ENCODE measurements around the gene TEX9.
A peak's percentile ranks its signal among the peaks of the same experiment; 100 is the strongest.

TEX9 gene

DNA sequence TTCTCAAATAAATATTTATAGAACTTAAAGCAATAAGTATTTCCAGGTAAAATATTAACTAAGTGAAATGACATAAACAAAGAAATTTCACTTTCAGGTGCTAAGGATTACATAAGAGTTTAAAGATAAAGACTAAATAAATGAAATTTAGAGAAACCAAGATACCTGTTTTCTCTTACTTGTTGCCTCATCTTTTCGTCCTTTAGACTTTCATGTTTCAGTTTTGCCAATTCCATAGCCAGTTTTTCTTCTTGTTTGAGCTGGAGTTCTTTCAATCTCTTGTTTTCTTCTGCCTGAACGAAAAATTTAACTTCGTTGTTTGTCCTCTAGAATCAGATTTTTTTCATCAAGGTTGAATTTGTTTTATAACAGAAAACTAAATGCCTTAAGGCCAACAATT is 91.0 kb downstream of the TEX9 start:
- no peak for DNase-seq

DNA sequence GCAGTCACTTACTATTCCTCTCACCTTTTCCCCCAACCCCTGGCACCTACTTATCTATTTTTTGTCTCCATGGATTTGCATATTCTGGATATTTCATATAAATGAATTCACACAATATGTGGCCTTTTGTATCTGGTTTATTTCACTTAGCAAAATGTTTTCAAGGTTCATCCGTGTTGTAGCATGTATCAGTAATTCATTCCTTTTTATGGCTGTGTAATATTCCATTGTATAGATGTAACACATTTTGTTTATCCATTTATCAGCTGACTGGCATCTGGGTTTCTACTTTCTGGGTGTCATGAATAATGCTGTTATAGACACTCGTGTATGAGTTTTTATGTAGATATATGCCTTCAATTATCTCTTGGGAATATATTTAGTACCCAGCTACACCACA is 93.9 kb downstream of the TEX9 start:
- DNase-seq, result no peak

DNA sequence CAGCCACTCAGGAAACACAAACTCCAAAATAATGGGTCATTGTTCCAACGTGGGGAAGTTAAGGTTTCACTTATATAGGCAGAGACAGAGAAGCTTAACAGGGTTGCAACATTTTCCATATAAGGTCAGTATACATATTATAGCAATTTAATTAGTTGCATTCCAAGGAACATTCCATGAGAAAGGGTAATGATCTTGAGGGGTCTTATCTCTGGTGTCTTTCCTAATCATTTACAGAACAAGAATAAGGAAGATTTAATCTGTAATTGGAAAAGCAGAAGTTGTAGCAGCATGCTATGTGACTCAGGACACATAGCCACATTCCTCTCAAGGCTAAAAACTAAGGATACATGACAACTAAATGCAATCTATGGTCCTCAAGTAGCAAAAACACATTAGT is 94.8 kb downstream of the TEX9 start:
- no peak for DNase-seq

DNA sequence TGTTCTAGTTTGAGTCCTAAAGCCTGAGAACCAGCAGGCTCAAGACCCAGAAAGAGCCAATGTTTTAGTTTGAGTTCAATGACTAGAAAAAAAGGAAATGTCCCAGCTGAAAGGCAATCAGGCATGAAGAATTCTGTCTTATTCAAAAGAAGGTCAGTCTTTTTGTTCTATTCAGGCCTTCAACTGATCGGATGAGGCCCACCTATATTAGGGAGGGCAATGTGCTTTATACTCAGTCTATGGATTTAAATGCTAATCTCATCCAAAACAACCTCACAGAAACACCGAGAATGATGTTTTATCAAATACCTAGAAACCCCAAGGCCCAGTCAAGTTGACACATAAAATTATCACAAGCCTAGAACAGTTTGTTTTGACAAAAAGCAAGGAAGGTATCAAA is 95.7 kb downstream of the TEX9 start:
- no peak for DNase-seq

DNA sequence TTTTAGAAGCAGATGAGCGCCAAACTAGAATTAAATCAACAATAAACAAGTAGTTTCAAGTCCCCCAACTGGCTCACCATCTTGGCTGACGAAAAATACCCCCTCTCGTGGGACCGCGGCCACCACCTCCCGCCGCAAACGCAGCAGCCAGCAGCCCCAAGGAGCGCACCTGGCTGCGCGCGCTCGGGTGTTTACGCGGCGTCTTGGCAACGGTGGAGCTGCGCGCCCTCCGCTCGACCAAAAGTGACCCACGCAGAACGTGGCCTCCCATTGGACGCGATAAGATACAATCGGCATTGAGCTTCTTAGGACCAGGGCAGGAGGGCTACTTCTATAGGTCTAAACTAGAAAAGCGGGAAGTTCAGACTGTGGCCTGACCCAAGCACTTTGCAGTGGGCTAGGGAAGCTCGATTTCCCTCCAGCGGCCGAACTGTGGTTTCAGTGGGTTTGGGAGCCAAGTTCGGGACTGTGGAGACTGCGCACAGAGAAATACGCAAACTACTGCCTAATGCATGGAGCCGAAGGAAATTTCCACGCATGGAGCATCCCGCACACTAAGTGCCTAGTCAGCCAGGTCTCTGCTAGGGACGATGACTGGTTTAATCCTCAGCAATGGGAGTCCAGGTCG is 99.8 kb downstream of the TEX9 start, which contains the start of gene MNS1:
Gene MNS1 (minus strand): TSS at position 245 of the 628 bp plus-strand sequence. CDS start 165 bp downstream, at position 80.
- DNase-seq, result peak; percentile 4

DNA sequence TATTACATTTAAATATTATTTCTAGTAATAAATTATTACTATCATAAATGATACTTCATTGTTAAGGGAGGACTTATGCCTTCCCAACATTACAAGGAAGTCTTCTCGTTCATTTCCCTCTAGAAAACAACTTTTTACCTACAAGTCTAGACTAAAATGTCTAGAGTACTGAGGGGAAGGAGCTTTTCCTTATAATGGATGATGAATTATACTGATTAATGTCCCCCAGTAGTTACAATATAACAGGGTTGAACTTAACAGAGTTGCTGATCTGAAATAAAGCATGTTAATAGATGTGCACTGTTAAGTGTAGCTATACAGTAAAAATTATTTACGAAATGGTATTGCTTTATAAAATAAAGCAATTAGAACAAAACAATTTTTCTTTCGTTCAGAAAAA is 102.4 kb downstream of the TEX9 start:
- no peak for DNase-seq

DNA sequence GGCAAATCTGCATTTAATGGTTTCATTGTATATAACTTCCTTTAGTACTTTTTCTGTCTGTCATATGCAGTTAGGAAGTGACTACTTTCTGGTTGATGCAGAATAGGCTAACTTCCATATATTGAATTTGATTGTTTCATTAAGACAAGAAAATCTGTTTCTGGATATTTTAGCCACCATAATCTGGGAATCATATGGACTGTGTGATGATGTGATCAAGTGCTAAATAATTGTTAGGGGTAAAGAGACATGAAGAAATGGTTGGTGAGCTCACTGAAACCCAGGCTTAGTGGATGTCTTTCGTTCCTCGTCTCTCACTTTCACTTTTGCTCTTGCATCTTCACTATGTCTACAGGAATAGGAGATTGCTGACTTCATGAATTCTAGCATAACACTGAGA is 103.2 kb downstream of the TEX9 start:
- DNase-seq, result no peak

DNA sequence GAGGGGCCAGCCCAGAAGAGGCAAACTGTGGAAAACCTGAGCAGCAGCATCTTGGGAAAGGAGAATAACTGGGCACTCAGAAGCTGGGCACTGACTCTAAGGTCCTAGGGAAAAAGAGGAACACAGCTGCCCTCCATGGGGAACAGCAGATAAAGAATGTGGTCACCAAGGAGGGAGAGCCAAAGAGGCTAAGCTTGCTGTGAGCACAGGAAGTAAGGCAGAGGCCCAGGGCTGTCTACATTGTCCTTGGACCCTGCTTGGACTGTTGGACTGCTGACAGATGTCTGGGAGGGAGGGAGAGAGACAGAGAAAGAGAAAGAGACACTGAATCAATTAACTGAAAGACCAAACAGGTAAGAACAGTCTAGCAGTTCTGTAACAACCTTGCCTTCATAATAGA is 104.3 kb downstream of the TEX9 start:
- DNase-seq, result no peak

DNA sequence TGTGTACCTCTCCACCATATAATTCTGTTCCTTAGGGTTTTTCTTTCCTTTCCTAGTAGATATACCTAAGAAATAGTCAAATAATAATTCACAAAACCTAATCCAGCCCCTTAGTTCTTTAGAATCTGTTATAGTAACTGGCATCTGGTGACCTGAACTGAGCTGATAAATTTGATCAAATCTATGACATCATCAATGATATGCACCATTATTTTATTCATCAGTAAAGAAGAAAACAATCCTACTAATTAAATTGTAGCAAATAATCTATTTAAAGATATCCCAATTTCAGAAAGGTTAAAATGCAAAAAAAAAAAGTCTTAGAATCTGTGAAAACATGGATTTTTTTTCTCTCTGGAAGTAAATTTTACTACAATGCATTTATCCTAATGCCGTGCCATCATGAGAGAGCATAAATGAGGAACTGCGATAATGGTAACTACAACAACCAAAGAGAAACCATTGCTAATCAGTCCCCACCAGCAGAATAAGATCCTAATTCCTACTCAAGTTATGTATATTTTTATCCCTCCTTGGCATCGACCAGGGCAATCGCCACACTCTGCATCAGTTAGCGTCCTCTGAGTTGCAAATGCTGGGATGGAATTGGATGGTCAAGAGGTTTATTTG is 106.3 kb downstream of the TEX9 start:
- DNase-seq, result no peak

DNA sequence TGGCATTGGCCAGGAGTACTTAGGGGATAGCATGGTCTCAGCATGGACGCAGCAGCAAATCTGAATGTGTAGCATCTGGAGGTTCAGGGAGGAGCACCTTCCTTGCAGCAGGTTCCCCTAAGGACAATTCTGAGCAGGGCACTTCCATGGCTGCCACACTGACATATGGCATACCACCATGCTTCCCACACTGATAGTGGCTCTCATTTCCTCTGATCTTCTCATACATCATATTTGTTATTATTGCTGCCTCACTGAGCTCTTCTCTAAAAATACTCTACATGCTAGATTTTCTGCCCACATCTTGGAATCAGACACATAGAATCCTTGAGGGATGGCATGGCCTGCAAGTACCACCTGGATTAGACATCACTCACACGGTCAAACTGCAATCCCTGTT is 107.1 kb downstream of the TEX9 start:
- no peak for DNase-seq

DNA sequence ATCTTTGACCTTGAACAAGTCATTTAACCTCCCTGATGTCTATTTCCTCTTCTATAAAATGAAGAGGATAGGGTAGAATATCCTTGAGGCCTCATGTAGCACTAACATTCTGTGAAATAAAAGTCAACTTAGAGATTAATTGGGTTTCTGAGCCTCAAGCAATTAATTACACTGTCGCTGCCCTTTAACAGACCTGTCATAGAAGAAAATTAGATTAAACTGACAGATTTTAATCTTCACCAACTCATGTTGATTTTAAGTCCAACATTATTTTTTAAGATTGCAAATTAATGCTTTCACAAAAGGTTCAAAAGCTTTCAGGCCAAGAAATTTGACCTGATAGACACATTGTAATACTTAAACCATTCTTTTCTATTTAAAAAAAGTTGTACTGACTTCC is 107.8 kb downstream of the TEX9 start:
- DNase-seq, result no peak

DNA sequence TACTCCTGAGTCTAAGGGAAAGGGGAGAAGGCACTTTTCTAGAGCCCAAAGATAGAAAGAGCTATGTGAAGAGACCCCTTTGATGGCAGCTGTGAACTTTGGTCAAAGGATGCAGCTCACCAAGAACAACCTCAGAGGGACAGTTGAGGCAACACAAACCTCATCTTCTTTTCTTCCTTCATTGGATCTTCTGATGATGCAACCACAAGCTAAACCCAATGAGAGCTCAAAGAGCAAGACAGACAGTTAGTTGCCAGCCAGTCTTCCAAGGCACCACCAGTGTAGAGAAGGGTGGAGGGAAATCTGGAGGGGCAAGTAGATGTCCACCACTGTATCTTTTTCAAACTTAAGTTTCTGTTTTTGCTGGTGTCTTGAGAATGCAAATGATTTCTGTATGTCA is 110.1 kb downstream of the TEX9 start:
- DNase-seq, result no peak

Measured in effector CD4-positive, alpha-beta T cell (primary cell).